Activated CD4-positive, alpha-beta T cell treated with anti-CD3 and anti-CD28 coated beads, Interleukin-2, amount 10 ng/mL, durations not matched to agents 7 days and 5 days (primary cell): ENCODE measurements around the gene MIA3. TPM values are rescaled to one million over a fixed set of nuclear protein-coding genes. Genes with fewer than 3 reads are reported as not detected.

ENCODE experiments used
- CTCF ChIA-PET: fragments of 350-600 bp; sonication (Branson Sonifier 250); formaldehyde crosslinking; loops from one replicate; lab custom pipeline; 2021; ENCODE audit warnings: antibody characterized with exemption; lab: Charles Lee
- POLR2A ChIA-PET: fragments of 350-600 bp; sonication (Branson Sonifier 250); formaldehyde crosslinking; loops from one replicate; lab custom pipeline; 2021; ENCODE audit warnings: antibody characterized with exemption; lab: Charles Lee
- DNase-seq: peaks from one replicate; pipeline ENCODE4 v3.0.0-alpha.2; 2020
- H3K27ac Mint-ChIP-seq: one replicate; pipeline ENCODE4 v1.8.0; 2021; ENCODE audit warnings: mild to moderate bottlenecking, moderate library complexity, mixed read lengths
- H3K27me3 Mint-ChIP-seq: one replicate; pipeline ENCODE4 v1.8.0; 2021; ENCODE audit warnings: mixed read lengths
- H3K36me3 Mint-ChIP-seq: one replicate; pipeline ENCODE4 v1.8.0; 2021; ENCODE audit warnings: low read depth, mixed read lengths
- H3K4me1 Mint-ChIP-seq: one replicate; pipeline ENCODE4 v1.8.0; 2021; ENCODE audit warnings: mixed read lengths
- H3K4me3 Mint-ChIP-seq: one replicate; pipeline ENCODE4 v1.8.0; 2021; ENCODE audit warnings: mild to moderate bottlenecking, moderate library complexity, mixed read lengths
- H3K9me3 Mint-ChIP-seq: one replicate; pipeline ENCODE4 v1.8.0; 2021; ENCODE audit warnings: mixed read lengths
- total RNA-seq, 2 experiments: library from RNA; stranded (reverse); gene quantifications; one replicate each; pipeline ENCODE4 v1.2.3, GENCODE V29; 2021

Gene MIA3
- total RNA-seq, 2 experiments from 2014 or later = 51.1 to 67.9 TPM

GRCh38 chr1:222694927-222695326 lies 77.0 kb downstream of the MIA3 start:
- H3K4me3 Mint-ChIP-seq = no peak overlapping the region
- peaks cover 11% of the 10 kb centered on the region for H3K4me1 Mint-ChIP-seq
- no peaks in the 10 kb centered on the region for H3K27me3 Mint-ChIP-seq
- no peaks in the 10 kb centered on the region for H3K9me3 Mint-ChIP-seq
- POLR2A ChIA-PET = interaction anchor here (0.7 kb wide), 1 partner anchor 181 kb away, joined by 3 read pairs; no protein-coding TSS in a partner anchor
- peaks cover 18% of the 10 kb centered on the region for H3K36me3 Mint-ChIP-seq
- CTCF ChIA-PET = interaction anchor here (2.4 kb wide), 1 partner anchor 10 kb away, joined by 5 read pairs; no protein-coding TSS in a partner anchor
- no peak overlapping the region for H3K27ac Mint-ChIP-seq
- DNase-seq = no peak

GRCh38 chr1:222696741-222697140 lies 78.8 kb downstream of the MIA3 start:
- POLR2A ChIA-PET = no interaction called here
- CTCF ChIA-PET = interaction anchor here (1.3 kb wide), 1 partner anchor 16 kb away, joined by 6 read pairs; the partner anchor contains the start of genes AIDA and BROX
- no peaks in the 10 kb centered on the region for H3K9me3 Mint-ChIP-seq
- H3K4me1 Mint-ChIP-seq = peaks cover 11% of the 10 kb centered on the region
- H3K36me3 Mint-ChIP-seq = peaks cover 23% of the 10 kb centered on the region
- no peak overlapping the region for H3K27ac Mint-ChIP-seq
- H3K4me3 Mint-ChIP-seq = no peak overlapping the region
- no peaks in the 10 kb centered on the region for H3K27me3 Mint-ChIP-seq
- DNase-seq = no peak

GRCh38 chr1:222697203-222697602 lies 79.3 kb downstream of the MIA3 start:
- H3K9me3 Mint-ChIP-seq = no peaks in the 10 kb centered on the region
- peaks cover 25% of the 10 kb centered on the region for H3K36me3 Mint-ChIP-seq
- no peak overlapping the region for H3K4me3 Mint-ChIP-seq
- no peak for DNase-seq
- H3K4me1 Mint-ChIP-seq = peaks cover 11% of the 10 kb centered on the region
- H3K27ac Mint-ChIP-seq = no peak overlapping the region
- POLR2A ChIA-PET = no interaction called here
- H3K27me3 Mint-ChIP-seq = no peaks in the 10 kb centered on the region
- CTCF ChIA-PET = interaction anchor here (1.3 kb wide), 1 partner anchor 15 kb away, joined by 6 read pairs; the partner anchor contains the start of genes AIDA and BROX

- Mint-ChIP-seq H3K9me3 (no peaks in the 10 kb centered on the region), H3K27ac (no peak overlapping the region), H3K4me1 (peaks cover 13% of the 10 kb centered on the region), H3K36me3 (peaks cover 26% of the 10 kb centered on the region), H3K4me3 (no peak overlapping the region), H3K27me3 (no peaks in the 10 kb centered on the region)
- CTCF ChIA-PET = interaction anchor here (1.3 kb wide), 1 partner anchor 15 kb away, joined by 6 read pairs; the partner anchor contains the start of genes AIDA and BROX
- POLR2A ChIA-PET = no interaction called here
- DNase-seq = no peak
Observed at GRCh38 chr1:222697826-222698225, 79.9 kb downstream of the MIA3 start.

GRCh38 chr1:222702210-222702609 lies 84.3 kb downstream of the MIA3 start:
- ChIA-PET CTCF (no interaction called here), POLR2A (no interaction called here)
- no peaks in the 10 kb centered on the region for H3K27me3 Mint-ChIP-seq
- peaks cover 37% of the 10 kb centered on the region for H3K4me1 Mint-ChIP-seq
- H3K27ac Mint-ChIP-seq = no peak overlapping the region
- no peak overlapping the region for H3K4me3 Mint-ChIP-seq
- peaks cover 53% of the 10 kb centered on the region for H3K36me3 Mint-ChIP-seq
- DNase-seq = no peak
- H3K9me3 Mint-ChIP-seq = peaks cover 2% of the 10 kb centered on the region

GRCh38 chr1:222704260-222704659 lies 86.4 kb downstream of the MIA3 start:
- DNase-seq = no peak
- Mint-ChIP-seq H3K27me3 (no peaks in the 10 kb centered on the region), H3K4me3 (no peak overlapping the region), H3K9me3 (peaks cover 2% of the 10 kb centered on the region), H3K36me3 (peaks cover 61% of the 10 kb centered on the region), H3K27ac (no peak overlapping the region), H3K4me1 (peaks cover 47% of the 10 kb centered on the region)
- CTCF ChIA-PET = no interaction called here
- POLR2A ChIA-PET = no interaction called here

GRCh38 chr1:222706815-222707214 lies 88.9 kb downstream of the MIA3 start:
- Mint-ChIP-seq H3K4me3 (no peak overlapping the region), H3K36me3 (peaks cover 69% of the 10 kb centered on the region), H3K9me3 (peaks cover 2% of the 10 kb centered on the region), H3K27ac (no peak overlapping the region), H3K27me3 (no peaks in the 10 kb centered on the region), H3K4me1 (peaks cover 59% of the 10 kb centered on the region)
- POLR2A ChIA-PET = no interaction called here
- CTCF ChIA-PET = no interaction called here
- DNase-seq = no peak

- peaks cover 58% of the 10 kb centered on the region for H3K4me1 Mint-ChIP-seq
- no peaks in the 10 kb centered on the region for H3K27me3 Mint-ChIP-seq
- ChIA-PET CTCF (no interaction called here), POLR2A (no interaction called here)
- no peaks in the 10 kb centered on the region for H3K9me3 Mint-ChIP-seq
- H3K36me3 Mint-ChIP-seq = peaks cover 65% of the 10 kb centered on the region
- DNase-seq = no peak
- no peak overlapping the region for H3K27ac Mint-ChIP-seq
- H3K4me3 Mint-ChIP-seq = peak overlapping the region; percentile 100
Observed at GRCh38 chr1:222709700-222710153, 91.8 kb downstream of the MIA3 start.

- Mint-ChIP-seq H3K27me3 (no peaks in the 10 kb centered on the region), H3K4me3 (peak overlapping the region; percentile 100), H3K36me3 (peaks cover 63% of the 10 kb centered on the region), H3K4me1 (peaks cover 51% of the 10 kb centered on the region), H3K27ac (peak overlapping the region; percentile 99), H3K9me3 (no peaks in the 10 kb centered on the region)
- peak; percentile 84 for DNase-seq
- ChIA-PET CTCF (interaction anchor here (1.2 kb wide), 1 partner anchor 14 kb away, joined by 6 read pairs; no protein-coding TSS in a partner anchor), POLR2A (no interaction called here)
Observed at GRCh38 chr1:222711319-222712252, 93.7 kb downstream of the MIA3 start.

- POLR2A ChIA-PET = interaction anchor here (0.6 kb wide), 1 partner anchor 58 kb away, joined by 3 read pairs; no protein-coding TSS in a partner anchor
- CTCF ChIA-PET = interaction anchor here (0.6 to 1.5 kb wide), 5 partner anchors 15 to 1064 kb away, joined by 3 to 6 read pairs (median 4); no protein-coding TSS in a partner anchor
- H3K4me1 Mint-ChIP-seq = peaks cover 49% of the 10 kb centered on the region
- no peaks in the 10 kb centered on the region for H3K9me3 Mint-ChIP-seq
- H3K4me3 Mint-ChIP-seq = peak within 1 kb of the TSS; percentile 100
- peaks cover 67% of the 10 kb centered on the region for H3K36me3 Mint-ChIP-seq
- peak; percentile 94 for DNase-seq
- H3K27ac Mint-ChIP-seq = peak within 1 kb of the TSS; percentile 99
- no peaks in the 10 kb centered on the region for H3K27me3 Mint-ChIP-seq
Observed at GRCh38 chr1:222712253-222713090, 94.6 kb downstream of the MIA3 start, which contains the start of the genes AIDA and BROX. Gene AIDA (minus strand): TSS chr1:222712491. CDS start chr1:222712317, 174 bp downstream. Gene BROX (plus strand): TSS chr1:222712564. CDS start chr1:222715700, 3,136 bp downstream.

GRCh38 chr1:222713091-222713961 lies 95.4 kb downstream of the MIA3 start:
- Mint-ChIP-seq H3K4me1 (peaks cover 49% of the 10 kb centered on the region), H3K4me3 (peak overlapping the region; percentile 100), H3K27me3 (no peaks in the 10 kb centered on the region), H3K9me3 (no peaks in the 10 kb centered on the region), H3K36me3 (peaks cover 68% of the 10 kb centered on the region), H3K27ac (peak overlapping the region; percentile 99)
- ChIA-PET POLR2A (interaction anchor here (0.6 kb wide), 1 partner anchor 59 kb away, joined by 3 read pairs; no protein-coding TSS in a partner anchor), CTCF (interaction anchor here (0.6 to 1.5 kb wide), 5 partner anchors 15 to 1063 kb away, joined by 3 to 6 read pairs (median 4); no protein-coding TSS in a partner anchor)
- peak; percentile 93 for DNase-seq
